Smooth muscle cell of trachea (primary cell): ENCODE measurements around the gene STEAP2. TPM values are rescaled to one million over a fixed set of nuclear protein-coding genes. Genes with fewer than 3 reads are reported as not detected.

Experiments
- total RNA-seq: library from RNA; depleted of rRNA; stranded (reverse); fragments of >200 nt; gene quantifications from 2 replicates; pipeline ENCODE4 v1.2.1, GENCODE V29; 2014

STEAP2 gene
- 37.7 and 48.5 TPM in 2 replicates for total RNA-seq

GRCh38 chr7:90211391-90212148 is at the start of gene STEAP2:
TSS of gene STEAP2 (plus strand) at chr7:90211740. CDS start at chr7:90225083, 13,343 bp downstream.

GRCh38 chr7:90244909-90245851 is 33.6 kb downstream of the STEAP2 start, which contains the start of gene CFAP69:
TSS of gene CFAP69 (plus strand) at chr7:90245174. CDS start at chr7:90245425, 251 bp downstream.

Other genes starting within 250 kb of the STEAP2 start
- gene STEAP1, start 57.3 kb upstream of the STEAP2 start, total RNA-seq = 63.1 and 70.3 TPM in 2 replicates
- 5.5 and 6.4 TPM in 2 replicates for gene CFAP69, start 33.4 kb downstream of the STEAP2 start, total RNA-seq
- not detected in 2 replicates for gene FAM237B, start 109.6 kb downstream of the STEAP2 start, total RNA-seq
- gene GTPBP10, start 135.0 kb downstream of the STEAP2 start, total RNA-seq = 15.5 and 26.8 TPM in 2 replicates
- 39.1 and 46.0 TPM in 2 replicates for gene CLDN12, start 191.7 kb downstream of the STEAP2 start, total RNA-seq